MCF 10A (cell line): ENCODE data around the gene KRT10. TPM values are rescaled to one million over a fixed set of nuclear protein-coding genes. Genes with fewer than 3 reads are reported as not detected.
"Not testable (repeated sequence)": the region's sequence is repeated elsewhere in the genome, so short reads cannot be mapped to it uniquely, and the experiment has no call there.

Source experiments
- BruUV-seq: library from RNA; stranded (reverse); fragments of 400-500 nt; replicated peaks from 2 replicates; lab custom pipeline; 2021; lab: Mats Ljungman, UMichigan
- CTCF ChIA-PET: fragments of 300-600 bp; sonication (Branson Sonifier 250); formaldehyde crosslinking; extraction: SDS; loops from one replicate; lab custom pipeline; 2021; ENCODE audit warnings: antibody characterized with exemption, inconsistent platforms; lab: Yijun Ruan, JAX
- POLR2A ChIA-PET: fragments of 300-600, 350-650 bp; sonication (Branson Sonifier 250); formaldehyde crosslinking; extraction: SDS; loops from one replicate; lab custom pipeline; 2020; ENCODE audit warnings: antibody characterized with exemption, inconsistent platforms; lab: Yijun Ruan, JAX
- DNase-seq: peaks from one replicate; pipeline ENCODE4 v3.0.0-alpha.2; 2018; ENCODE audit not compliant: unreplicated experiment
- H3K27ac Mint-ChIP-seq: one replicate; pipeline ENCODE4 v1.8.0; 2022; ENCODE audit warnings: mild to moderate bottlenecking, low read depth, mixed read lengths; ENCODE audit not compliant: unreplicated experiment
- H3K27me3 Mint-ChIP-seq: one replicate; pipeline ENCODE4 v1.8.0; 2022; ENCODE audit warnings: mixed read lengths; ENCODE audit not compliant: insufficient read depth, unreplicated experiment
- H3K36me3 Mint-ChIP-seq: one replicate; pipeline ENCODE4 v1.8.0; 2022; ENCODE audit warnings: mild to moderate bottlenecking, moderate library complexity, mixed read lengths; ENCODE audit not compliant: insufficient read depth, unreplicated experiment
- H3K4me1 Mint-ChIP-seq: one replicate; pipeline ENCODE4 v1.8.0; 2022; ENCODE audit warnings: mixed read lengths; ENCODE audit not compliant: insufficient read depth, unreplicated experiment
- H3K4me3 Mint-ChIP-seq: one replicate; pipeline ENCODE4 v1.8.0; 2022; ENCODE audit warnings: mild to moderate bottlenecking, moderate library complexity, mixed read lengths; ENCODE audit not compliant: unreplicated experiment
- H3K9me3 Mint-ChIP-seq: one replicate; pipeline ENCODE4 v1.8.0; 2022; ENCODE audit warnings: mixed read lengths; ENCODE audit not compliant: unreplicated experiment
- intact Hi-C: fragments of 100-400 bp; cut with micrococcal nuclease; formaldehyde crosslinking; loops from 2 replicates; pipeline ENCODE4 v1.14.1; 2022
- total RNA-seq: library from RNA; stranded (reverse); gene quantifications from 2 replicates; pipeline ENCODE4 v1.2.3, GENCODE V29; 2022
- TF ChIP-seq, protein P1 (sequence below): fragments of 200-600 bp; IDR thresholded peaks from one replicate; pipeline ENCODE4 v1.8.0; 2022; ENCODE audit warnings: antibody characterized with exemption, mild to moderate bottlenecking; ENCODE audit not compliant: unreplicated experiment

KRT10 gene
- total RNA-seq, 1 experiment from 2014 or later, result 95.5 TPM

DNA sequence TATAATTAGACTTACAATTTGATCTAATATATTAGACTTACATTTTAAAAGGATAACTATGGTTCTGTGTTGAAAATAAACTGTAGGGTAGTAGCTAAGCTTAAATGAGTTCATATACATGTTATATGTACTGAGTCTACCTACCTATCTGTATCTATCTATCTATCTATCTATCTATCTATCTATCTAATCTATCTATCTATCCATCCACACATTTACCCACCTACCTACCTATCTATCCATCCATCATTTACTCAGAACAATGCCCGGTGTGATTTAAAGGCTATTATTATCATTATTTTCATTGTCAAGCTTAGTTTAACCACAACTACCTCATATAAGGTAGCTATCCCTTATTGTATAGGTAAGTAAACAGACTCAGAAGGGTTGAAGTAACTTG, 7.0 kb downstream of the KRT10 start:
- no peak for DNase-seq
- no peak overlapping the region for H3K4me3 Mint-ChIP-seq
- no peaks in the 10 kb centered on the region for H3K27me3 Mint-ChIP-seq
- H3K4me1 Mint-ChIP-seq, result peaks cover 28% of the 10 kb centered on the region
- TF ChIP-seq, protein P1, sequence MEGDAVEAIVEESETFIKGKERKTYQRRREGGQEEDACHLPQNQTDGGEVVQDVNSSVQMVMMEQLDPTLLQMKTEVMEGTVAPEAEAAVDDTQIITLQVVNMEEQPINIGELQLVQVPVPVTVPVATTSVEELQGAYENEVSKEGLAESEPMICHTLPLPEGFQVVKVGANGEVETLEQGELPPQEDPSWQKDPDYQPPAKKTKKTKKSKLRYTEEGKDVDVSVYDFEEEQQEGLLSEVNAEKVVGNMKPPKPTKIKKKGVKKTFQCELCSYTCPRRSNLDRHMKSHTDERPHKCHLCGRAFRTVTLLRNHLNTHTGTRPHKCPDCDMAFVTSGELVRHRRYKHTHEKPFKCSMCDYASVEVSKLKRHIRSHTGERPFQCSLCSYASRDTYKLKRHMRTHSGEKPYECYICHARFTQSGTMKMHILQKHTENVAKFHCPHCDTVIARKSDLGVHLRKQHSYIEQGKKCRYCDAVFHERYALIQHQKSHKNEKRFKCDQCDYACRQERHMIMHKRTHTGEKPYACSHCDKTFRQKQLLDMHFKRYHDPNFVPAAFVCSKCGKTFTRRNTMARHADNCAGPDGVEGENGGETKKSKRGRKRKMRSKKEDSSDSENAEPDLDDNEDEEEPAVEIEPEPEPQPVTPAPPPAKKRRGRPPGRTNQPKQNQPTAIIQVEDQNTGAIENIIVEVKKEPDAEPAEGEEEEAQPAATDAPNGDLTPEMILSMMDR, result no peak
- BruUV-seq, result no TSS peak
- no peak overlapping the region for H3K27ac Mint-ChIP-seq
- POLR2A ChIA-PET, result interaction anchor here (0.7 to 6.3 kb wide), 5 partner anchors 11 to 874 kb away, joined by 3 to 235 read pairs (median 4); partner anchors contain the start of gene EIF1
- CTCF ChIA-PET, result interaction anchor here (0.6 to 1.3 kb wide), 5 partner anchors 24 to 850 kb away, joined by 3 to 7 read pairs (median 6); no protein-coding TSS in a partner anchor
- H3K9me3 Mint-ChIP-seq, result no peaks in the 10 kb centered on the region
- intact Hi-C loops, result no loop called here
- peaks cover 34% of the 10 kb centered on the region for H3K36me3 Mint-ChIP-seq

DNA sequence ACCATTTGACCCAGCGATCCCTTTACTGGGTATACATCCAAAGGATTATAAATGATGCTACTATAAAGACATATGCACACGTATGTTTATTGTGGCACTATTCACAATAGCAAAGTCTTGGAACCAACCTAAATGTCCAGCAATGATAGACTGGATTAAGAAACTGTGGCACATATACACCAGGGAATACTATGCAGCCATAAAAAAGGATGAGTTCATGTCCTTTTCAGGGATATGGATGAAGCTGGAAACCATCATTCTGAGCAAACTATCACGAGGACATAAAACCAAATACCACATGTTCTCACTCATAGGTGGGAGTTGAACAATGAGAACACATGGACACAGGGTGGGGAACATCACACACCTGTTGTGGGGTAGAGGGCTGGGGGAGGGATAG, 7.8 kb downstream of the KRT10 start:
- H3K27ac Mint-ChIP-seq, DNase-seq, H3K27me3 Mint-ChIP-seq, H3K9me3 Mint-ChIP-seq, BruUV-seq, intact Hi-C loops, H3K4me3 Mint-ChIP-seq: not testable (repeated sequence)
- ChIA-PET CTCF (interaction anchor here (1.0 to 1.2 kb wide), 2 partner anchors 541 to 734 kb away, joined by 5 to 7 read pairs; no protein-coding TSS in a partner anchor), POLR2A (interaction anchor here (1.3 to 6.3 kb wide), 2 partner anchors 13 to 37 kb away, joined by 5 to 235 read pairs; no protein-coding TSS in a partner anchor)
- H3K36me3 Mint-ChIP-seq, result peaks cover 27% of the 10 kb centered on the region
- peaks cover 29% of the 10 kb centered on the region for H3K4me1 Mint-ChIP-seq

DNA sequence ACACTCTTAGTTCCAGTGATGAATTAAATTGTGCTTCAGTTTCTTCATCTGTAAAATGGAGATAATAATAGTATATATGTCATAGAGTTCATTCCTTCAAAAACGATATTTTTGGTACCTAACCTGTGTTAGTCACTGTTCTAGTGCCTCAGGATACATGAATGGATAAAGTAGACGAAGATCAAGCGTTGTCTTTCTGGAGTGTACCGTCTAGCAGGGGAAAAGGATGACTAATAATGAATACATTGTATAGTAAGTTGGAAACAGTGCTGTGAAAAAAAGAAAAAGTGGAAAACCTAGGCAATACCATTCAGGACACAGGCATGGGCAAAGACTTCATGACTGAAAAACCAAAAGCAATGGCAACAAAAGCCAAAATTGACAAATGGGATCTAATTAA, 8.6 kb downstream of the KRT10 start:
- no peaks in the 10 kb centered on the region for H3K9me3 Mint-ChIP-seq
- H3K36me3 Mint-ChIP-seq, result peaks cover 21% of the 10 kb centered on the region
- peak; percentile 70 for DNase-seq
- peak overlapping the region; percentile 44 for H3K27ac Mint-ChIP-seq
- TF ChIP-seq, protein P1, result no peak
- no peak overlapping the region for H3K4me3 Mint-ChIP-seq
- H3K27me3 Mint-ChIP-seq, result no peaks in the 10 kb centered on the region
- BruUV-seq, result no TSS peak
- ChIA-PET POLR2A (interaction anchor here (0.7 to 2.2 kb wide), 2 partner anchors 14 to 704 kb away, joined by 4 to 6 read pairs; no protein-coding TSS in a partner anchor), CTCF (no interaction called here)
- peaks cover 30% of the 10 kb centered on the region for H3K4me1 Mint-ChIP-seq
- intact Hi-C loops, result no loop called here

DNA sequence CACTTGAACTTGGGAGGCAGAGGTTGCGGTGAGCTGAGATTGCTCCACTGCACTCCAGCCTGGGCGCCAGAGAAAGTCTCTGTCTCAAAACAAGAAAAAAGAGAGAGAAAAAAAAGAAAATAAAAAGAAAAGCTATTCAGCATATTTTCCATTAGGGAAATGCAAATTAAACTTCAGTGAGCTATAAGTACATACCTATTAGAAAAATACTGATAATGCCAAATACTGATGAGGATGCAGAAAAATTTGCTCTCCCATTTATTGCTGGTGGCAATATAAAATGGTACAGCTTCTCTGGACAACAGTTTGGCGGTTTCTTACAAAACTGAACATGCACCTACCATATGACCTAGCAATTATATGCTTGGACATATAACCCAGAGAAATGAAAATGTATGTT, 9.8 kb downstream of the KRT10 start:
- intact Hi-C loops, result no loop called here
- peaks cover 11% of the 10 kb centered on the region for H3K36me3 Mint-ChIP-seq
- DNase-seq, result no peak
- H3K27me3 Mint-ChIP-seq, result no peaks in the 10 kb centered on the region
- H3K9me3 Mint-ChIP-seq, result no peaks in the 10 kb centered on the region
- ChIA-PET CTCF (interaction anchor here (0.6 to 0.8 kb wide), 4 partner anchors 44 to 644 kb away, joined by 3 to 5 read pairs (median 4); no protein-coding TSS in a partner anchor), POLR2A (interaction anchor here (0.8 to 2.2 kb wide), 7 partner anchors 12 to 843 kb away, joined by 3 to 6 read pairs (median 4); no protein-coding TSS in a partner anchor)
- H3K4me1 Mint-ChIP-seq, result peaks cover 29% of the 10 kb centered on the region
- no peak overlapping the region for H3K27ac Mint-ChIP-seq
- no TSS peak for BruUV-seq
- TF ChIP-seq, protein P1, result no peak
- no peak overlapping the region for H3K4me3 Mint-ChIP-seq
